HG03139 (cell line): ENCODE data around the gene ALKAL2.
"Not testable (repeated sequence)": the region's sequence is repeated elsewhere in the genome, so short reads cannot be mapped to it uniquely, and the experiment has no call there.

ENCODE experiments used
- ATAC-seq: cut with Tn5 transposase; IDR thresholded peaks from one replicate; pipeline ENCODE4 v1.9.1; 2021; ENCODE audit not compliant: unreplicated experiment

Gene ALKAL2

GRCh38 chr2:287911-288757 is at the start of gene ALKAL2:
TSS of gene ALKAL2 (minus strand) at chr2:288091. CDS start at chr2:287835, 256 bp downstream.
- no peak for ATAC-seq

GRCh38 chr2:336949-337348 is 49.1 kb upstream of the ALKAL2 start:
- ATAC-seq: not testable (repeated sequence)

GRCh38 chr2:336360-336759 is 48.5 kb upstream of the ALKAL2 start:
- ATAC-seq: no peak

GRCh38 chr2:332592-332991 is 44.7 kb upstream of the ALKAL2 start:
- ATAC-seq: no peak

- no peak for ATAC-seq
Observed at GRCh38 chr2:328761-329160, 40.9 kb upstream of the ALKAL2 start.

- ATAC-seq: no peak
Observed at GRCh38 chr2:323035-323434, 35.1 kb upstream of the ALKAL2 start.

- ATAC-seq: no peak
Observed at GRCh38 chr2:322326-322725, 34.4 kb upstream of the ALKAL2 start.

- no peak for ATAC-seq
Observed at GRCh38 chr2:320561-320960, 32.7 kb upstream of the ALKAL2 start.

- no peak for ATAC-seq
Observed at GRCh38 chr2:319059-319600, 31.2 kb upstream of the ALKAL2 start.

GRCh38 chr2:317501-318424 is 29.9 kb upstream of the ALKAL2 start:
- no peak for ATAC-seq

- no peak for ATAC-seq
Observed at GRCh38 chr2:316381-316780, 28.5 kb upstream of the ALKAL2 start.

- ATAC-seq: not testable (repeated sequence)
Observed at GRCh38 chr2:315925-316324, 28.0 kb upstream of the ALKAL2 start.

- no peak for ATAC-seq
Observed at GRCh38 chr2:314561-315336, 26.9 kb upstream of the ALKAL2 start.

GRCh38 chr2:313991-314390 is 26.1 kb upstream of the ALKAL2 start:
- no peak for ATAC-seq

- no peak for ATAC-seq
Observed at GRCh38 chr2:310994-311393, 23.1 kb upstream of the ALKAL2 start.

GRCh38 chr2:309954-310510 is 22.1 kb upstream of the ALKAL2 start:
- no peak for ATAC-seq

GRCh38 chr2:309148-309953 is 21.5 kb upstream of the ALKAL2 start:
- no peak for ATAC-seq

GRCh38 chr2:305366-305765 is 17.5 kb upstream of the ALKAL2 start:
- no peak for ATAC-seq

- no peak for ATAC-seq
Observed at GRCh38 chr2:296354-296753, 8.5 kb upstream of the ALKAL2 start.

GRCh38 chr2:295090-295489 is 7.2 kb upstream of the ALKAL2 start:
- no peak for ATAC-seq
